ENCODE data around the gene KIF21A.

- TF ChIP-seq CTCF (IDR thresholded peaks at IDR 0.05) (no peak), POLR2A (IDR thresholded peaks at IDR 0.05) (no peak)
Measured at GRCh38 chr12:39383114-39383513, 59.8 kb downstream of the KIF21A start.
